IMR-90 (cell line): ENCODE results near the gene CPNE1. TPM values are rescaled to one million over a fixed set of nuclear protein-coding genes. Genes with fewer than 3 reads are reported as not detected.

Experiments used
- ATAC-seq: fragments of 200-7000 bp; cut with Tn5 transposase; 2 replicates; pipeline ENCODE4 v1.9.1; 2020; ENCODE audit warnings: low read depth, mild to moderate bottlenecking, moderate library complexity
- BruUV-seq: library from RNA; stranded (reverse); fragments of 400-500 nt; replicated peaks from 2 replicates; lab custom pipeline; 2021; lab: Mats Ljungman, UMichigan
- CTCF ChIA-PET: fragments of 300-600 bp; formaldehyde crosslinking; extraction: SDS; loops from one replicate; lab custom pipeline; 2021; ENCODE audit warnings: antibody characterized with exemption; lab: Yijun Ruan, JAX
- POLR2A ChIA-PET: fragments of 300-600 bp; sonication (Branson Sonifier 250); formaldehyde crosslinking; loops from one replicate; lab custom pipeline; 2022; ENCODE audit warnings: antibody characterized with exemption; ENCODE audit not compliant: unreplicated experiment; lab: Charles Lee
- DNase-seq: peaks from one replicate; pipeline ENCODE4 v3.0.0; 2013
- H2AFZ ChIP-seq: replicated peaks from 2 replicates; pipeline ENCODE3; 2013; ENCODE audit warnings: low read length, mild to moderate bottlenecking; ENCODE audit not compliant: poor library complexity
- H2AK5ac ChIP-seq: 2 replicates; pipeline ENCODE4 v1.6.1; 2013; ENCODE audit warnings: low read depth, low read length, inconsistent platforms
- H2AK9ac ChIP-seq: replicated peaks from 2 replicates; pipeline ENCODE3; 2013; ENCODE audit warnings: mild to moderate bottlenecking, low read depth, low read length, moderate library complexity; ENCODE audit not compliant: poor library complexity
- H2BK120ac ChIP-seq: 2 replicates; pipeline ENCODE4 v1.6.1; 2013; ENCODE audit warnings: low read depth, low read length, inconsistent platforms
- H2BK15ac ChIP-seq: 3 replicates; pipeline ENCODE4 v1.6.1; 2013; ENCODE audit warnings: low read depth, low read length, inconsistent platforms
- H2BK20ac ChIP-seq: 2 replicates; pipeline ENCODE4 v1.6.1; 2013; ENCODE audit warnings: low read depth, mild to moderate bottlenecking, inconsistent platforms, low read length, moderate library complexity
- H2BK5ac ChIP-seq: 2 replicates; pipeline ENCODE4 v1.6.1; 2013; ENCODE audit warnings: mild to moderate bottlenecking, low read depth, low read length, inconsistent platforms; ENCODE audit not compliant: poor library complexity, severe bottlenecking
- H3K14ac ChIP-seq: replicated peaks from 2 replicates; pipeline ENCODE4 v1.6.1; 2013; ENCODE audit warnings: low read depth, low read length, inconsistent platforms
- H3K18ac ChIP-seq: 2 replicates; pipeline ENCODE4 v1.6.1; 2013; ENCODE audit warnings: low read depth, low read length, control low read depth
- H3K23ac ChIP-seq: 2 replicates; pipeline ENCODE4 v1.6.1; 2013; ENCODE audit warnings: low read depth, low read length, inconsistent platforms
- H3K27ac ChIP-seq: 2 replicates; pipeline ENCODE4 v1.5.1; 2013; ENCODE audit warnings: mild to moderate bottlenecking, control low read depth, low read length; ENCODE audit not compliant: insufficient read depth
- H3K27me3 ChIP-seq: 2 replicates; pipeline ENCODE4 v1.6.1; 2013; ENCODE audit warnings: low read length; ENCODE audit not compliant: control insufficient read depth, insufficient read depth
- H3K36me3 ChIP-seq: 2 replicates; pipeline ENCODE4 v1.6.1; 2013; ENCODE audit warnings: low read length, mixed read lengths; ENCODE audit not compliant: control insufficient read depth, insufficient read depth
- H3K4ac ChIP-seq: 2 replicates; pipeline ENCODE4 v1.6.1; 2013; ENCODE audit warnings: low read depth, low read length, inconsistent platforms
- H3K4me1 ChIP-seq: 2 replicates; pipeline ENCODE4 v1.6.1; 2013; ENCODE audit warnings: low read length, mixed read lengths; ENCODE audit not compliant: control insufficient read depth, insufficient read depth
- H3K4me2 ChIP-seq: 2 replicates; pipeline ENCODE4 v1.6.1; 2013; ENCODE audit warnings: low read depth, mild to moderate bottlenecking, control low read depth, low read length, moderate library complexity
- H3K4me3 ChIP-seq: 2 replicates; pipeline ENCODE4 v1.5.1; 2013; ENCODE audit warnings: low read depth, mild to moderate bottlenecking, control low read depth, low read length, moderate library complexity; ENCODE audit not compliant: insufficient read depth
- H3K56ac ChIP-seq: 2 replicates; pipeline ENCODE4 v1.6.1; 2013; ENCODE audit warnings: low read length, inconsistent platforms; ENCODE audit not compliant: insufficient read depth; ENCODE audit errors: extremely low read depth
- H3K79me1 ChIP-seq, 2 experiments: 2 replicates each; pipeline ENCODE4 v1.6.1; 2013; ENCODE audit warnings: low read length in 2 of 2, inconsistent platforms in 1 of 2, low read depth in 1 of 2
- H3K9ac ChIP-seq: 2 replicates; pipeline ENCODE4 v1.6.1; 2013; ENCODE audit warnings: low read depth, low read length, control low read depth
- H3K9me1 ChIP-seq: 2 replicates; pipeline ENCODE4 v1.6.1; 2013; ENCODE audit warnings: low read length, inconsistent platforms; ENCODE audit not compliant: insufficient read depth
- H3K9me3 ChIP-seq: 2 replicates; pipeline ENCODE4 v1.6.1; 2013; ENCODE audit warnings: low read length; ENCODE audit not compliant: control insufficient read depth, insufficient read depth
- H4K20me1 ChIP-seq: 2 replicates; pipeline ENCODE4 v1.6.1; 2013; ENCODE audit warnings: low read length, inconsistent platforms; ENCODE audit not compliant: insufficient read depth
- H4K5ac ChIP-seq: 2 replicates; pipeline ENCODE4 v1.6.1; 2013; ENCODE audit warnings: mild to moderate bottlenecking, low read depth, low read length, control low read depth
- H4K8ac ChIP-seq, 2 experiments: 2 replicates each; pipeline ENCODE4 v1.6.1; 2013; ENCODE audit warnings: low read depth in 2 of 2, low read length in 2 of 2, control low read depth in 1 of 2, inconsistent platforms in 1 of 2
- H4K91ac ChIP-seq: 2 replicates; pipeline ENCODE4 v1.6.1; 2013; ENCODE audit warnings: low read depth, low read length, inconsistent platforms; ENCODE audit not compliant: insufficient read depth
- FOS ChIP-seq: fragments of 150-350 bp; IDR thresholded peaks from 2 replicates; pipeline ENCODE4 v1.6.1; 2016; ENCODE audit warnings: low read depth, low read length
- WGBS, 2 experiments: methylation state at CpG; one replicate each; pipeline versions ENCODE4 v1.1.5 to v1.1.7; 2013; ENCODE audit warnings: missing lambda C conversion rate in 2 of 2; ENCODE audit not compliant: insufficient read length in 1 of 2; ENCODE audit errors: extremely low coverage in 2 of 2; 5-methylcytosine and 5-hydroxymethylcytosine counted together
- dilution Hi-C: fragments of 300-500 bp; cut with HindIII; formaldehyde crosslinking; loops from one replicate; pipeline ENCODE4 v1.14.3; 2018; ENCODE audit warnings: low sequenced_read_pairs; ENCODE audit not compliant: unreplicated experiment
- in situ Hi-C: fragments of 300-500 bp; cut with MboI; formaldehyde crosslinking; loops from 3 replicates; pipeline ENCODE4 v1.14.3; 2019; ENCODE audit warnings: low sequenced_read_pairs, inconsistent platforms, mixed read lengths
- intact Hi-C: fragments of 100-400 bp; cut with micrococcal nuclease; formaldehyde crosslinking; loops from 2 replicates; pipeline ENCODE4 v1.10.0; 2022
- polyA plus RNA-seq, 3 experiments: library from polyadenylated mRNA; depleted of rRNA; stranded (reverse); fragments of >200 nt; gene quantifications; 2 replicates each; pipeline ENCODE4 v1.2.3, GENCODE V29; 2012; ENCODE audit warnings: low replicate concordance in 1 of 3
- total RNA-seq: library from RNA; depleted of rRNA; stranded (reverse); fragments of >200 nt; gene quantifications from 2 replicates; pipeline ENCODE4 v1.2.3, GENCODE V29; 2012
- TF ChIP-seq, protein P1 (sequence below): fragments of 150-350 bp; IDR thresholded peaks from 2 replicates; pipeline ENCODE4 v1.6.1; 2016; ENCODE audit warnings: low read depth, mild to moderate bottlenecking, low read length, moderate library complexity, borderline replicate concordance

Gene CPNE1
- total and polyA plus RNA-seq, 2 of the 4 experiments (the other 2 are of a cell fraction): 163 to 165 TPM

DNA sequence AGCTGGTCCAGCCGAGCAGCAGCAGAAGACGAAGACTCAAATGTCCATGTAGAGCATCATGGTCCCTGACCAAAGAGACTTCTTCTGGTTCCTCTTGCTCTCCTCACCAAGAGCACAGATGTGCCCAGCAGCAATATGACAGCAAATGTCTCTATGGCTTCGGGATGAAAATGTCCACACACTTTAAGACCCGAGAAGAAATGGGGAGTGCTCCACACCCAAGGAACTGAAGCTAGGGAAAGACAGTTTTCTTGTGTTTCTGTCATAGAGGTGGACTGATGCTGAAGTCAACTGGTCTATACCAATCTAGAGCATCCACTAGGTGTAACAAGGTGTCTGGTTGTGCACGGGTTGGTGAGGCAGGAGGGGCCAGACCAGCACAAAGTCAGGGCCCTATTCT, 4.5 kb upstream of the CPNE1 start:
- H3K79me1 ChIP-seq: no peaks in the 10 kb centered on the region; a peak in 3 of 4 replicates
- H3K18ac ChIP-seq: no peak overlapping the region
- no peak for TF ChIP-seq FOS
- TF ChIP-seq, protein P1, sequence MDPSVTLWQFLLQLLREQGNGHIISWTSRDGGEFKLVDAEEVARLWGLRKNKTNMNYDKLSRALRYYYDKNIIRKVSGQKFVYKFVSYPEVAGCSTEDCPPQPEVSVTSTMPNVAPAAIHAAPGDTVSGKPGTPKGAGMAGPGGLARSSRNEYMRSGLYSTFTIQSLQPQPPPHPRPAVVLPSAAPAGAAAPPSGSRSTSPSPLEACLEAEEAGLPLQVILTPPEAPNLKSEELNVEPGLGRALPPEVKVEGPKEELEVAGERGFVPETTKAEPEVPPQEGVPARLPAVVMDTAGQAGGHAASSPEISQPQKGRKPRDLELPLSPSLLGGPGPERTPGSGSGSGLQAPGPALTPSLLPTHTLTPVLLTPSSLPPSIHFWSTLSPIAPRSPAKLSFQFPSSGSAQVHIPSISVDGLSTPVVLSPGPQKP: no peak
- BruUV-seq: no TSS peak
- no peaks in the 10 kb centered on the region for H3K27me3 ChIP-seq
- no peak overlapping the region for H2AK9ac ChIP-seq
- no peak overlapping the region for H2BK5ac ChIP-seq
- dilution Hi-C loops (no loop called here), intact Hi-C loops (loop anchor here (10.0 kb wide), 1 partner anchor 104 kb away; no protein-coding TSS in a partner anchor), in situ Hi-C loops (no loop called here)
- no peak overlapping the region for H3K4ac ChIP-seq
- ChIA-PET CTCF (no interaction called here), POLR2A (no interaction called here)
- no peak overlapping the region for H2AK5ac ChIP-seq
- H4K5ac ChIP-seq: no peak overlapping the region
- no peak overlapping the region for H4K8ac ChIP-seq
- H3K36me3 ChIP-seq: peaks cover 37% of the 10 kb centered on the region
- ATAC-seq (no peak), DNase-seq (no peak)
- no peak overlapping the region for H3K4me3 ChIP-seq
- H4K91ac ChIP-seq: no peak overlapping the region
- H4K20me1 ChIP-seq: peaks cover 2% of the 10 kb centered on the region
- H3K23ac ChIP-seq: no peak overlapping the region
- H3K4me1 ChIP-seq: no peaks in the 10 kb centered on the region
- no peak overlapping the region for H2BK15ac ChIP-seq
- H3K14ac ChIP-seq: no peak overlapping the region
- no peak overlapping the region for H3K9ac ChIP-seq
- H2BK120ac ChIP-seq: no peak overlapping the region
- H3K9me3 ChIP-seq: no peaks in the 10 kb centered on the region
- no peak overlapping the region for H2AFZ ChIP-seq
- WGBS, 2 experiments: no CpG with 5 or more reads among the region's 5 CpGs
- H3K27ac ChIP-seq: no peak overlapping the region
- no peak overlapping the region for H3K4me2 ChIP-seq
- no peak overlapping the region for H3K56ac ChIP-seq
- no peak overlapping the region for H2BK20ac ChIP-seq
- H3K9me1 ChIP-seq: peaks cover 8% of the 10 kb centered on the region; the same call in 1 of the 2 replicates
